Colon (tissue), 2 donors: ENCODE measurements around the gene NIPA2.
"Not testable (repeated sequence)": the region's sequence is repeated elsewhere in the genome, so short reads cannot be mapped to it uniquely, and the experiment has no call there.

ENCODE experiments used
- FAIRE-seq: peaks from 2 replicates; lab custom pipeline; 2012; peaks lifted over from hg19 to GRCh38; lab: Jason Lieb, UNC
- donor health status: control.
- donor health status: control.

The NIPA2 gene

GRCh38 chr15:22838292-22839042 is at the start of gene NIPA2:
TSS of gene NIPA2 (plus strand) at chr15:22838666. CDS start at chr15:22851732, 13,066 bp downstream.
- FAIRE-seq, result no peak

DNA sequence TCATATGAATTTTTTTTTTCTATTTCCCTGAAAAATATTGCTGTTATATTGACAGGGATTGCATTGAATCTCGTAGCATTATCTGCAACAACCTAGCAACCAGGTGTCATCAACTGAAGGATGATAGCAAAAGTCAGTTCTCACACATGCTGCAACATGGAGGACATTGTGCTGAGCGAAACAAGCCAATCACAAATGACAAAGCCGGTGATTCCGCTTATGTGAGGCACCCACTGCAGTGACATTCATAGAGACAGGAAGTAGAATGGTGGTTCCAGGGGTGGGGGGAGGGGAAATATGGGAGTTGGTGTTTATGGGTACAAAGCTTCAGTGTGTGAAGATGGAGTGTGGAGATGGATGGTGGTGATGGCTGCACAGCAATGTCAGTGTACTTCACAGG is 44.4 kb upstream of the NIPA2 start:
- no peak for FAIRE-seq

GRCh38 chr15:22794621-22795167 is 43.8 kb upstream of the NIPA2 start:
- FAIRE-seq, result no peak

DNA sequence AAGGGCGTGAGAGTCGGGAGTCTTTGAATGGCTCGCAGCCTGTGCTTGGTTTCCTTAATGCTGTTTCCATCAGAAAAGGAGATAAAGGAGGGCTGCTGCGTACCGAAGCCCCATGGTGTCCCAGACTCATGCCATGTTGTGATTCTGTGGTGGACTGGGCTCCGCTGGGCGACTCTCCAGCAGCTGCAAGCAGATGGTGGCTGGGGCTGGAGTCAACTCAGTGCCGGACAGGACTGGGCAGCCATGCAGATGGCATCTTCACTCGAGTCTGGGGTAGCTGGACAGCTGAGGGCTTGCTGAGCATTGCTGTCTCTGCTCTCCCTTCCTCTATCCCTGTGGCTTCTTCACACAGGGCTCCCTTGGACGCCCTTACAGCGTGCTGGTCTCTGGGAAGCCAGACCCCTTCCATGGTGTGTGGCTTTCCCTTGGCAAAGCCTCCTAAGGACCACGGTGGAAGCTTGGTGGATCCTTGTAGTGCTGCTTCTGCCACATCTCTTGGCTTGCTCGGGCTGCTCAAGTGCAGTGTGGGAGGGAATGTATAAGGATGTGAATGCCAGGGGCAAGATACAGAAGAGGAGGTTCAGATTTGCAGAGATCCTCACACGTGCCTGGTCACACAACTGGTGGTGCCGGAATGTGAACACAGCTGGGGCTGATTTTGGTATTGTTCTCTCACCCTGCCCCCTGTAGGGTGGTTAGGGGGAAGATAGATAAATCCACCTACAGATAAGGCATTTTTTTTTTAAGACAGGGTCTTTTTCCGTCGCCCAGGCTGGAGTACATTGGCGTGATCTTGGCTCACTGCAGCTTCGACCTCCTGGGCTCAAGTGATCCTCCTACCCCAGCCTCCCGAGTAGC is 43.0 kb upstream of the NIPA2 start:
- no peak for FAIRE-seq

- no peak for FAIRE-seq
Measured at GRCh38 chr15:22796079-22796478, 42.4 kb upstream of the NIPA2 start.

DNA sequence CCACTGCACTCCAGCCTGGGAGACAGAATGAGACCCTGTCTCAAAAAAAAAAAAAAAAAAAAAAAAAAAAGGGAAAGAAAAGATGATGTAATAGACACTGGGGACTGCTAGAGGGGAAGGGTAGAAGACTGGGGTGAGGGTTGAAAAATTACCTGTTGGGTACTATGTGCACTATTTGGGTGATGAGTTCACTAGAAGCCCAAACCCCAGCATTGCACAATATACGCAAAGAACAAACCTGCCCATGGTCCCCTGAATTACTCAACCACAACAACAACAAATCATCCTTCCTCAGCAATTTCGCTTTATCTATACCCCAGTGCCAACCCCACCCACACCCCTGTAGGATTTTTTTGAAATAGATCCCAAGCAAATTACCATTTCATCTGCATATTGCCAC is 38.6 kb upstream of the NIPA2 start:
- FAIRE-seq, result no peak

- not testable (repeated sequence) for FAIRE-seq
Measured at GRCh38 chr15:22803006-22803405, 35.5 kb upstream of the NIPA2 start.

GRCh38 chr15:22806156-22806555 is 32.3 kb upstream of the NIPA2 start:
- no peak for FAIRE-seq

- FAIRE-seq, result no peak
Measured at GRCh38 chr15:22806664-22807063, 31.8 kb upstream of the NIPA2 start.

- not testable (repeated sequence) for FAIRE-seq
Measured at GRCh38 chr15:22807831-22808230, 30.6 kb upstream of the NIPA2 start.

DNA sequence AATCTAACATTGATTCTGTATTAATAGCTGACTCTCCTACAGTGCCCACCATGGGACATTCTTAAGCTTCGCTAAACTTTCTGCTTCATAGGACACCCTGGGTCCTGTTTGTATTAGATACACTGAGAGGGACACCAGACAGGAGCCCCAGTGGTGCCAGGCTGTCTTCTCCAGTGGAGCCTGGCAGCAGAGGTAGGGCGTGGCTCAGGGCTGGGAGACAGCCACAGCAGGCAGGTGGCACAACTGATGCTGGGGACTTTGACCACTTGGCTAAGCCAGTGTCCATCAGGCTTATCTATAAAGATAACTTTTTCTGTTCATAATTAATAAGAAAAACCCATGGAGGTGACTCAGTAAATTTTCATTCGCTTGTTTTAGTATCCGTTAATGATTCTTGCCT is 30.2 kb upstream of the NIPA2 start:
- no peak for FAIRE-seq

- FAIRE-seq, result no peak
Measured at GRCh38 chr15:22808761-22809280, 29.6 kb upstream of the NIPA2 start.

- no peak for FAIRE-seq
Measured at GRCh38 chr15:22810033-22810852, 28.2 kb upstream of the NIPA2 start.

DNA sequence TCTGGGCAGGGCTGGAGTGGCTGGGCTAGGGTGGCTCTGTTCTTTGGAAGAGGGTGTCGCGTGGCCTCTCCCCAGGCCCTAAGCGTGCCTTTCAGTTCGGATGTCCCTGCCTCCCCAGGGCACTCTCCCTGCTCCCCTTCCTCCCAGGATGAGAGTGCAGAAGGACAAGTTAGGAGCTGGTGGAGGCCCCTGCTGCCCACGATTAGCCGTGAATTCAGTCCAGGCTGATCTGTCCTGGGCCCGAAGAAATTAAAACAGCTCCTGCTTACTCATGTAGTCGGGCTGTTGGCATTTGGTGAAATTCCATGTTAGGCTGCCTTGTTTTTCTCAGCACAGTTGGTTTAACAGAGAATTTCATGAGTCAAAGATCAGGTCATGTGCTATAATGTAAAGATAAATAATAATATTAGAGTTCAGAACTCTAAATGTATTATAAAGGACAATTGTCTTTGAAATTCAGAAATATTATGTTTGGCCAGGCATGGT is 27.6 kb upstream of the NIPA2 start:
- FAIRE-seq, result no peak

GRCh38 chr15:22811640-22812039 is 26.8 kb upstream of the NIPA2 start:
- FAIRE-seq, result no peak

GRCh38 chr15:22813844-22814243 is 24.6 kb upstream of the NIPA2 start:
- no peak for FAIRE-seq

DNA sequence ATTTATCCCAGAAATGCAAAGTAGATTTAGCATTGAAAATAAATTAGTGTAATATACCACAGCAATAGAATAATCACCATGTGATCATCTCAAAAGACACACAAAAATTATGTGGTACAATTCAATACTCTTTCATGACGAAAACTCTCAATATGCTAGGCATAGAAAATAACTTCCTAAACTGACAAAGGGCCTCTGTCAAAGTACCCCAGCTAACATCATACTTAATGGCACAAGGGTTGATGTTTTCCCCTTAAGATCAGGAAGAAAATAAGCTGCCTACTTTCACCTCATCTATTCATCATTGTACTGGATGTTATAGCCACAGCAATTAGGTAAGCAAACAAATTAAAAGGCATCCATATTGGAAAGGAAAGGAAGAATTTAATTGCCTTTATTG is 22.7 kb upstream of the NIPA2 start:
- FAIRE-seq, result no peak

DNA sequence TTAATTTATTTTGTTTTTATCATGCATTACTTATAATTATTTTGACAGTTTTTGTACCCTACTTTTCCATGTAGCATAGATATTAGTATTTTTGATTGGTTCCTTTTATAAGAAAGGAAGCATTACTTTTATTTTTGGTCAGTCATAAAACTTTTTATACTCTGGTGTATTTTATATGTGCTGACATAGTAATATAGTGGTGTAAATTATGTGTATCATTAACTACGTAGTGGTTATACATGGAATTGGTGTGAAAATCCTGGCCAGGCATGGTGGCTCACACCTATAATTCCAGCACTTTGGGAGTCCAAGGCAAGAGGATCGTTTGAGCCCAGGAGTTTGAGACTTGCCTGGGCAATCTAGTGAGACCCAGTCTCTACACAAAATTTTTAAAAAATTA is 18.8 kb upstream of the NIPA2 start:
- FAIRE-seq, result no peak

- no peak for FAIRE-seq
Measured at GRCh38 chr15:22823495-22824128, 14.9 kb upstream of the NIPA2 start.

DNA sequence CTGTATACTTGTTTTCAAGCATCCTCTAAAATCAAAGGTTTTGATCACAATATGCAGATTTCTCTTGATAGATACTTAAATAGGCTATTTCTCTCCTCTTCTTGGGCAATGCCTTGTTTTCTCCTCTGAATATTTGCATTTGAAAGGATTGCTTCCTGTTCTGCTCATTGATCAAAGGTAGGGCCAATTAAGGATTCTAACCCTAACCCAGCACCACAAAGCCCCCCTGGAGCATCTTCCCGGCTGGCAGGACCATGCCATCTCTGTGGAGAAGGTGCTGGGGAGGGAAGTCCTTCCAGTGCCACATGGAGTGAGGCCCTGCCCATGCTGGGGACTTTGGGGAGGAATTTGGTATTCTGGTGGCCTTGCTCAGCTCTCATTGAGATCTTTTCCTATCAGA is 11.3 kb upstream of the NIPA2 start:
- FAIRE-seq, result no peak

- no peak for FAIRE-seq
Measured at GRCh38 chr15:22831473-22831872, 7.0 kb upstream of the NIPA2 start.
